D721Med (cell line): ENCODE results near the gene PHLDA2.

ENCODE experiments used
- DNase-seq: peaks from one replicate; pipeline ENCODE4 v3.0.0; 2011; ENCODE audit warnings: low spot score; ENCODE audit not compliant: insufficient read length
- FAIRE-seq: peaks from 2 replicates; lab custom pipeline; 2011; peaks lifted over from hg19 to GRCh38; lab: Jason Lieb, UNC
- CTCF ChIP-seq: IDR thresholded peaks from 2 replicates; pipeline ENCODE4 v1.5.1; 2012; ENCODE audit warnings: mild to moderate bottlenecking, control low read depth; ENCODE audit not compliant: insufficient read depth; ENCODE audit errors: missing control alignments

Gene PHLDA2

GRCh38 chr11:2898366-2899079 is 30.7 kb downstream of the PHLDA2 start:
- TF ChIP-seq CTCF, result no peak
- DNase-seq (no peak), FAIRE-seq (no peak)

GRCh38 chr11:2897048-2897447 is 32.2 kb downstream of the PHLDA2 start:
- FAIRE-seq, result no peak
- DNase-seq, result no peak
- no peak for TF ChIP-seq CTCF

DNA sequence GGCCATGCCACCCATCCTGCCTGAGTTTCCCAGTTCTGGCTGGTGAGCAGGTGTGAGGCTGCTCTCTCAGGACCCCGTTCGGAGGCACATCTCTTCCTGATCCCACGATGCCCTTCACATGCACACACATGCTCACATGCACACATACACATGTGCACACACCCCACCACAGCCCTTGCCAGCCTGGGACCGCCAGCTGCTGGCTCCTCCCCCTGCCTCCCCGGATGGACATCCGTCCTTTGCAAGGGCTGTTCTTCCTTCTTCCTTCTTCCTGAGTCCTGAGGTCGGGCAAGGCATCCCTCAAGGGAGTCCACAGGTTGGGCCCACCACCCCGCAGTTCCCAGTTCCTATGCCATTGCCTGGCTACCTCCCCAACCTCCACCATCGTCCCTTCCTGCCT is 33.2 kb downstream of the PHLDA2 start:
- FAIRE-seq (no peak), DNase-seq (no peak)
- no peak for TF ChIP-seq CTCF

GRCh38 chr11:2893935-2894334 is 35.3 kb downstream of the PHLDA2 start:
- FAIRE-seq (no peak), DNase-seq (no peak)
- no peak for TF ChIP-seq CTCF

GRCh38 chr11:2892967-2893528 is 36.2 kb downstream of the PHLDA2 start:
- FAIRE-seq (no peak), DNase-seq (no peak)
- no peak for TF ChIP-seq CTCF

- no peak for DNase-seq
- FAIRE-seq, result no peak
- TF ChIP-seq CTCF, result peak; percentile 71
Observed at GRCh38 chr11:2892215-2892966, 36.8 kb downstream of the PHLDA2 start.
